GM19395 (cell line): ENCODE data around the gene RABGAP1L.
"Not testable (repeated sequence)": the region's sequence is repeated elsewhere in the genome, so short reads cannot be mapped to it uniquely, and the experiment has no call there.

ENCODE experiments used
- ATAC-seq: cut with Tn5 transposase; IDR thresholded peaks from one replicate; pipeline ENCODE4 v1.9.1; 2021; ENCODE audit warnings: mild to moderate bottlenecking, moderate library complexity; ENCODE audit not compliant: unreplicated experiment

The RABGAP1L gene

GRCh38 chr1:174428033-174428432 lies 268.7 kb downstream of the RABGAP1L start:
- no peak for ATAC-seq

GRCh38 chr1:174428739-174429138 lies 269.4 kb downstream of the RABGAP1L start:
- ATAC-seq: no peak

GRCh38 chr1:174433451-174433850 lies 274.1 kb downstream of the RABGAP1L start:
- no peak for ATAC-seq

- ATAC-seq: no peak
Observed at GRCh38 chr1:174445351-174445750, 286.0 kb downstream of the RABGAP1L start.

GRCh38 chr1:174445817-174446216 lies 286.5 kb downstream of the RABGAP1L start:
- ATAC-seq: no peak

DNA sequence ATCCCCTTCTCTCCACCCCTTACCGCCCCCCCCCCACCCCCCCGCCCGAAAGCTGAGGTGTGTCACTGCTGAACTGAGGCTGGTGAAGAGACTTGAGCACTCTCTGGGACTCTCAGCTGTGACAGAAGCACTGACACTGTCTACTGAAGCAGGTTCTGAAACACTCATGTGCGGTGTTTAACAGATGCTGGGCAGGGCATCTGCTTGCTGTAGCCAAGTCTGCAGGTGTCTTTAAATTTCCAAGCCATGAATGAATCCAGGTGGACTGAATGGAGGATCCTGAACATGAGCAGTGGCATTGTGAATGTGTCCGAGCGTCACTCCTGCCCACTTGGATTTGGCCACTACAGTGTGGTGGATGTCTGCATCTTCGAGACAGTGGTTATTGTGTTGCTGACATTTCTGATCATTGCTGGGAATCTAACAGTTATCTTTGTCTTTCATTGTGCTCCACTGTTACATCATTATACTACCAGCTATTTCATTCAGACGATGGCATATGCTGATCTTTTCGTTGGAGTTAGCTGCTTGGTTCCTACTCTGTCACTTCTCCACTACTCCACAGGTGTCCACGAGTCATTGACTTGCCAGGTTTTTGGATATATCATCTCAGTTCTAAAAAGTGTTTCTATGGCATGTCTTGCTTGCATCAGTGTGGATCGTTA lies 288.7 kb downstream of the RABGAP1L start, which contains the start of gene GPR52:
Gene GPR52, plus strand, starts transcription at position 99 of the 665 bp plus-strand sequence. Its CDS starts 148 bp downstream, at position 247.
- no peak for ATAC-seq

DNA sequence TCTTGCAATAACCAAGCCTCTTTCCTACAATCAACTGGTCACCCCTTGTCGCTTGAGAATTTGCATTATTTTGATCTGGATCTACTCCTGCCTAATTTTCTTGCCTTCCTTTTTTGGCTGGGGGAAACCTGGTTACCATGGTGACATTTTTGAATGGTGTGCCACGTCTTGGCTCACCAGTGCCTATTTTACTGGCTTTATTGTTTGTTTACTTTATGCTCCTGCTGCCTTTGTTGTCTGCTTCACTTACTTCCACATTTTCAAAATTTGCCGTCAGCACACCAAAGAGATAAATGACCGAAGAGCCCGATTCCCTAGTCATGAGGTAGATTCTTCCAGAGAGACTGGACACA lies 289.2 kb downstream of the RABGAP1L start:
- ATAC-seq: no peak

- ATAC-seq: no peak
Observed at GRCh38 chr1:174448974-174449373, 289.7 kb downstream of the RABGAP1L start.

GRCh38 chr1:174451408-174451807 lies 292.1 kb downstream of the RABGAP1L start:
- ATAC-seq: no peak

DNA sequence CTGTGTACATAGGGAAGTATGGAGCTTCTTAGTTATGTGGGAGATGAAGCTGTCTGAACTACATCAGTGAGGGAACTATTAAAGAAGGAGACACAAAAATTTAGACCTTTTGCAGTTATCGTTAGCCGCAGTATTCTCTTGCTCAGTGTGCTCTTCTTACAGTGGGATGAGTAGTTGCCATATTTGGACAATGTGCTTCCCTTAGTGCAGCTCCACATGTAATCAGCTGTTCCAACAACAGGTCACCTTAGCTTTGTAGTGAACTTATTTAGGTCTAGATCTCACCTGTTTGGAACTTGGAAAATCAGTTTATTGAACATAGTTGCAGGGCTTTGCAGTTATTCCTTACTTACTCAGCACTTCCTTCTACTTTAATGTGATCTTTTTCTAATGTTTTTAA lies 306.5 kb downstream of the RABGAP1L start:
- ATAC-seq: no peak

GRCh38 chr1:174466607-174467006 lies 307.3 kb downstream of the RABGAP1L start:
- ATAC-seq: no peak

GRCh38 chr1:174469052-174469451 lies 309.7 kb downstream of the RABGAP1L start:
- no peak for ATAC-seq

DNA sequence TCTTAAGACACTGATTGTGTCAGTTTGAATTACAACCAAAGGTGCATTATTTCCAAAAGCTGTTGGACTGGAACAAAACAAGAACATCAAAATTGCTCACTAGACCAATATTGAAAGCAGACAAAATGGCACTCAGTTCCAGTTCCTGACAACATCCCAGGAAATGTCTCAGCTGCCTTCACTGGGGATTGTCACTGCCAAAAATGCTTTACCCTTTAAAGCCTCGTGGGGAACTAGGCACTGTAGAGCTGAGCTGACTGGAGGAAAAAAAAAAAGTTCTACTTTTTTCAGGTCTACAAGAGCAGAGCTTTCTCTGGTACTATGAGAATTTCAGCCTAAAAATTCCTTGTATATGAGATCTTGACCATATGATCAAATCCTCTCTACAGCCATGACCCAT lies 310.4 kb downstream of the RABGAP1L start:
- ATAC-seq: no peak

GRCh38 chr1:174479281-174479680 lies 320.0 kb downstream of the RABGAP1L start:
- no peak for ATAC-seq

GRCh38 chr1:174480324-174480723 lies 321.0 kb downstream of the RABGAP1L start:
- no peak for ATAC-seq

DNA sequence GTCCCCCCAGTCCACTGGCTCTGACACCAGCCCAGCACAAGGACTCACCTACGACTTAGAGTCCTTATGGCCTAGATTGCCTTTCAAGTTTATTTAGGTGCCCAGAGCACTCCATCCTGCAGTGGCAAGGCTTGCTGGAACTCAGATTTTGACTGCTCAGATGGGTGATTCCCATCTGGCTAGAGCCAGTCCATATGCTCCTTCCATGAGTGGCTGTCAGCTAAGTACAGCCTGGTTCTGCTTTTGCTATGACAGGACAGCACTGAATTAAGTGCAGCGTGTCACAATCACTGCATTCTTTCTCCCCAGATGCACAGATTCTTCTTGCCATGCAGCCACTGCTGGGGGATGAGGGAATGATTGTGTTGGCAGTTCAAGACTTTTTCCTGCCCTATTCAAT lies 332.3 kb downstream of the RABGAP1L start:
- ATAC-seq: no peak

DNA sequence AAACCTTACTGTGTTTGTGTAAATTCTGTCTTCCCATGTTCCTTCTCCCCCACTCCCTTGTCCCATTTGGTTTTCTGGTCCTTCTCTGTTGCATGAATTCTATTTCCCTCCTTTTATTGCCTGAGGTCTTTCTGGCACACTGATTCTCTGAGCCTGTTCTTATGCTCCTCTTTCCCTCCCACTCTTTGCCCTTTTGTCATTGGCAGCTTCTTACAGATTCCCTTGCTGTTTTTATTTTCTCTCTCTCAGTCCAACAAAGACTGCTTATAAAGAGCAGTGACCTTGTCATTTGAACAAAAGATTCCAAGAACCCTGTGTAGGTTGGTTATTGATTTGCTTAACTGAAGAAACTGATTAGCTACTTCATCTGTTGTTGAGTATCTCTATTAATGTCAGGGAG lies 338.2 kb downstream of the RABGAP1L start:
- ATAC-seq: no peak

- not testable (repeated sequence) for ATAC-seq
Observed at GRCh38 chr1:174516755-174517154, 357.4 kb downstream of the RABGAP1L start.

GRCh38 chr1:174519844-174520243 lies 360.5 kb downstream of the RABGAP1L start:
- ATAC-seq: no peak

- no peak for ATAC-seq
Observed at GRCh38 chr1:174531751-174532150, 372.4 kb downstream of the RABGAP1L start.

- no peak for ATAC-seq
Observed at GRCh38 chr1:174534789-174535188, 375.5 kb downstream of the RABGAP1L start.

DNA sequence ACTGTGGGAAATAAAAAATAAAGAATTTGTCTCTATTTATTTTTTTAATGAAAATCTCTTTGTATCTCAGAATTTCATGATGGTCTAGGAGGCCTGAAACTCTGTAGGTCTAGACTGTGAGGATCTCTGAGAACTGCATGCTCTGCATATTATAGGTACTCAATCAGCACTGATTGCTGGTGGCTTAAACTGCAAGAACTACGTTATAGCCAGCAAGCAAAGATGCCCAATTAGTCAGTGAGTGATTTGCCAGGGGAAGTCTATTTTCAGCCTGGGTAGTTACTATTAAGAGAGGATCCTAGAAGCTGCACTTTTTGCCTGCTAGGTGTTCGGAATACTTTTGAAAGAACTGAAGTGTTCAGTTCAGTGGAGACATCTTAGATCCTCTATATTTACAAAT lies 375.9 kb downstream of the RABGAP1L start:
- ATAC-seq: no peak

DNA sequence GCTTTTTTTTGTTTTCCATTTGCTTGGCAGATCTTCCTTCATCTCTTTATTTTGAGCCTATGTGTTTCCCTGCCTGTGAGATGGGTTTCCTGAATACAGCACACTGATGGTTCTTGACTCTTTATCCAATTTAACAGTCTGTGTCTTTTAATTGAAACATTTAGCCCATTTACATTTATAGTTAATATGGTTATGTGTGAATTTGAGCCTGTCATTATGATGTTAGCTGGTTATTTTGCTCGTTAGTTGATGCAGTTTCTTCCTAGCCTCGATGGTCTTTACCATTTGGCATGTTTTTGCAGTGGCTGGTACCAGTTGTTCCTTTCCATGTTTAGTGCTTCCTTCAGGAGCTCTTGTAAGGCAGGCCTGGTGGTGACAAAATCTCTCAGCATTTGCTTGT lies 384.1 kb downstream of the RABGAP1L start:
- ATAC-seq: not testable (repeated sequence)
